Measurements from ENCODE around the gene VKORC1L1.
A peak's percentile ranks its signal among the peaks of the same experiment; 100 is the strongest.
"Not testable (repeated sequence)": the region's sequence is repeated elsewhere in the genome, so short reads cannot be mapped to it uniquely, and the experiment has no call there.

The VKORC1L1 gene

GRCh38 chr7:65872776-65873581 is at the start of gene VKORC1L1:
Gene VKORC1L1 (plus strand): TSS chr7:65873074. CDS start chr7:65873372, 298 bp downstream.
- peak; percentile 84 to 88 for DNase-seq (ENCODE audit: low read depth in 2 of 2)

- DNase-seq (ENCODE audit: low read depth in 2 of 2), result no peak
These were observed 45.5 kb upstream of the VKORC1L1 start for GRCh38 chr7:65827366-65827765.

DNA sequence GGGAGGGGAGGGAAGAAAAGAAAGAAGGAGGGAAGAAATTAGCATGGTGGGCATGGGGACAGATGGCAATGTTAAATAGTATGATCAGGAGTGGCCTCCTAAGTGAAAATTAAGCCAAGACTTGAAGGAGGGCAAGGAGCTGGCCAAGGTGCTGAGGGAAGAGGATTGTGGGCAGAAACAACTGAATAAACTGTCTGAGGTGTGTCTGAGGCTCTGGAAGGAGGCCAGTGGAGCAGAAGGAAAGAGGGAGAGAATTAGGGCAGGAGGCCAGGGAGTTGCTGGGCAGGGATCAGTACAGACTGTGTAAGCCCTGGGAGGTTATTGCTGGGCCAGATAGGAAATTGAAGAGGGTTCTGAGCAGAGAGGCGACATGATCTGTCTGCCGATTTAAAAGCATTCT is 40.6 kb upstream of the VKORC1L1 start:
- DNase-seq (ENCODE audit: low read depth in 2 of 2), result peak in 1 of 2 experiments; percentile 5

GRCh38 chr7:65836684-65837083 is 36.2 kb upstream of the VKORC1L1 start:
- not testable (repeated sequence) for DNase-seq (ENCODE audit: low read depth in 2 of 2)

DNA sequence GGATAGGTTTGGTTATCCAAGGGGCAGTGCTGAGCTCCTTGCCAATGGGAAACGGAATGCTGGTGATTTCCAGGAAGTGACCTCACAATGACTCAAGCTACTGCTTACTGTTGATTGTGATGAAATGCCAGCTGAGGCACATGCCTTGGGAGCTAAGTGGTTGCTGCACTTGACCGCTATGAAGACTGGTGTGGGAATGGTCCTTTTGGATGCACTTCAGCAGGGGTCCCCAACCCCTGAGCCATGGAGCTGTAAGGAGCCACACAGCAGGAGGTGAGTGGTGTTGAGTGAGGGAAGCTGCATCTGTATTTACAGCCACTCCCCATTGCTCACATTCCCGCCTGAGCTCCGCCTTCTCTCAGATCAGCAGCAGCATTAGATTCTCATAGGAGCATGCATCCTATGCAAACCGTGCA is 35.3 kb upstream of the VKORC1L1 start:
- DNase-seq (ENCODE audit: low read depth in 2 of 2), result not testable (repeated sequence)

DNA sequence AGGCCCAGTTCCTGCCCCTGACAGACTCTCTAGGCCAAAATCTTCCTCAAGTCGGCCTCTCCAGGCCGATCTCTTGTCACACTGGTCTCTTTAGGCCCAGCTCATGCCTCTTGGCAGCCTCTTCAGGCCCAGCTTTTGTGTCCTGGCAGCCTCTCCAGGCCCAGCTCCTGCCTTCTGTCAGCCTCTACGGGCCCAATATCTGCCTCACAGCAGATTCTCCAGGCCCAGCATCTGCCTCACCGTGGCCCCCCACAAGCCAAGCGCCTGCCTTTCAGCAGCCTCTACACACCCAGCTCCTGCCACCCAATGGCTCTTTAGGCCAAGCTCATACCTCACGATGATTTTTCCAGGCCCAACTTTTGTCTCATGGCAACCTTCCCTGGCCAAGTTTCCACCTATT is 33.0 kb upstream of the VKORC1L1 start:
- no peak for DNase-seq (ENCODE audit: low read depth in 2 of 2)

DNA sequence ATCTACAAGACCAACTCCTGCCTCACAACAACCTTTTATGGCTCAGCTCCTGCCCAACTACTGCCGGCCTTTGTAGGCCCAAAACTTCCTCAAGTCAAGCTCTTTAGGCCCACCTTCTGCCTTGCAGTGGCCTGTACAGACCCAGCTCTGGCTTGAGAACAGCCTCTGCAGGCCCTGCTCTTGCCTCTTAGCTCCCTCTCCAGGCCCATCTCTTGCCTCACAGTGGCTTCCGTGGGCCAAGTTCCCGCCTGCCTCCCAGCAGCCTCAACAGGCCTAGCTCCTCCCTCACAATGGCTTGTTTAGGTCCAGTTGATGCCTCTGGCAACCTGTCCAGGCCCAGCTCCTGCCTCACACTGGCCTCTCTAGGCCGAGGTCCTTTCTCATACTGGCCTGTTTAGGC is 32.4 kb upstream of the VKORC1L1 start:
- no peak for DNase-seq (ENCODE audit: low read depth in 2 of 2)

- DNase-seq (ENCODE audit: low read depth in 2 of 2), result not testable (repeated sequence)
These were observed 29.3 kb upstream of the VKORC1L1 start for GRCh38 chr7:65843616-65844015.

- no peak for DNase-seq (ENCODE audit: low read depth in 2 of 2)
These were observed 26.8 kb upstream of the VKORC1L1 start for GRCh38 chr7:65846008-65846570.

- not testable (repeated sequence) for DNase-seq (ENCODE audit: low read depth in 2 of 2)
These were observed 19.4 kb upstream of the VKORC1L1 start for GRCh38 chr7:65853426-65853825.

DNA sequence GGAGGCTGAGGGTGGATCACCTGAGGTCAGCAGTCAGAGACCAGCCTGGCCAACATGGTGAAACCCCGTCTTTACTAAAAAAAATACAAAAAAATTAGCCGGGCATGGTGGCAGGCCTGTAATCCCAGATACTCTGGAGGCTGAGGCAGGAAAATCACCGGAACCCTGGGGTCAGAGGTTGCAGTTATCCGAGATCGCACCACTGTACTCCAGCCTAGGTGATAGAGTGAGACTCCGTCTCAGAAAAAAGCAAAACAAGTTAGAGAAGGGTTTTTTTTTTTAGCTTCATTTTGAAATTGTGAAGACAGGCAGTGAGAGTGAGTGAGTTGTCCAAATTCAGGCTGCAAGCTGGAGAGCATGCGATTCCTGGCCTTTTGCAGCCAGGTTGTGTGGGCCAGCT is 19.0 kb upstream of the VKORC1L1 start:
- not testable (repeated sequence) for DNase-seq (ENCODE audit: low read depth in 2 of 2)

DNA sequence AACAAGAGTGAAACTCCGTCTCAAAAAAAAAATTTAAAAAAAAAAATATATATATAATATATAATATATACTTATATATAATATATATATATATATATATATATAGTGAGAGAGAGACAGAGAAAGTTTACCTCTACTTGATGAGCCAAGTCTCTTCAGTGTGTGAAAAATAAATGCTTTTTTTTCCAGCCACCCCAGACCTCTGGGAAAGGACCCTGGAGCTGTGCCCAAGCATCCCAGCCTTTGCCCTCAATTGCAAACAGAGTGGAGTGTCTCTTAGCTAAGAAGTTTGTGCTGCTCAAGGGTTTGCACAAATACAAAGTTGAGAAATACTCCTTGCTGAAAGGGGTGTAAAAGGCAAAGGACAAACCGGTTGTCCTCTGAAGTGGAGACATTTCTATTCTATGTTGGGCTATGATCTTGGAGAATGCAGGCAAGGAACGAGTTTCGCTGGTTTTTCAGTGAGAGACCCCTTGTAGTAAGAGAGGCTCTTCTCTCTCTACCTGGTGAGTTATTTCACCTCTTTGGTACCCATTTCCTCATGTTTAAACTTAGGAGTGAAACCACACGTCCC is 15.5 kb upstream of the VKORC1L1 start:
- not testable (repeated sequence) for DNase-seq (ENCODE audit: low read depth in 2 of 2)

- DNase-seq (ENCODE audit: low read depth in 2 of 2), result not testable (repeated sequence)
These were observed 14.2 kb upstream of the VKORC1L1 start for GRCh38 chr7:65858660-65859059.

DNA sequence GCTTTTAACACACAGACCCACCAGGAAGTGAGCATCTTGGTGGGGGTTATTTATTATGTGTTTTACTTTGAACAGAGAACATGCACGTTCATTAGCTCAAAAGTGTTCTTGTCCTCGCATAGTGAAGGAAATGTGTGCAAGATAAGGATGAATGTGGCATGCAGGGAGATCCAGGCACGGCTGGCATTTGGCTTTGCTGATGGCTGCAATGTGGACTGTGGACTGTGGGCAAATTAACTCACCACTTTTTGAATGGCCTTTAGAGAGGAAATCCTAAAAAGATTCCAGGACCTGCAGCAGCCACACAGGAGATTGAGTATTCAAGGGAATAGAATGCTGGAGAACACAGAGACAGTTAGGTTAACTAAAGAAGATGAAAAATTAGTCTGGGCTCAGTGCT is 6.6 kb upstream of the VKORC1L1 start:
- not testable (repeated sequence) for DNase-seq (ENCODE audit: low read depth in 2 of 2)

GRCh38 chr7:65867681-65868080 is 5.2 kb upstream of the VKORC1L1 start:
- not testable (repeated sequence) for DNase-seq (ENCODE audit: low read depth in 2 of 2)

DNA sequence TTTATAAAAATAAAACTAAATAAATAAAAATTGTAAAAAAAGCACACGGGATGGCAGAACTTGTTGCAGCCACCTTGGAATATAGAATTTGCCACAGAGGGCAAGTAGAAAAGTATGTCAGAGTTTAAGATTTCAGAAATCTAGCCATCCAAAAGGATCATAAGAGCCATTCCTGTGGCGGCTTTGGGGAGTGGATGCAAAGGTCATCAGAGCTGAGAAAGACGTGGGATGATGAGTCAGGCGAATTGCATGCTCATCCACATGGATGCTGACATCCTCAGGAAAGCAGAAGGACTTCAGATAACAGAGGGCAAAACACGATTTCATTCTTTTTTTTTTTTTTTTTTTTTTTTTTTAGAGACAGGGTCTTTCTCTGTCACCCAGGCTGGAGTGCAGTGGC is 3.6 kb upstream of the VKORC1L1 start:
- DNase-seq (ENCODE audit: low read depth in 2 of 2), result peak; percentile 6 to 9

- DNase-seq (ENCODE audit: low read depth in 2 of 2), result not testable (repeated sequence)
These were observed 1.4 kb upstream of the VKORC1L1 start for GRCh38 chr7:65871451-65871850.

- not testable (repeated sequence) for DNase-seq (ENCODE audit: low read depth in 2 of 2)
These were observed 814 bp downstream of the VKORC1L1 start for GRCh38 chr7:65873582-65874193.

- DNase-seq (ENCODE audit: low read depth in 2 of 2), result not testable (repeated sequence)
These were observed 2.8 kb downstream of the VKORC1L1 start for GRCh38 chr7:65875715-65876114.

GRCh38 chr7:65879292-65880153 is 6.6 kb downstream of the VKORC1L1 start:
- not testable (repeated sequence) for DNase-seq (ENCODE audit: low read depth in 2 of 2)

DNA sequence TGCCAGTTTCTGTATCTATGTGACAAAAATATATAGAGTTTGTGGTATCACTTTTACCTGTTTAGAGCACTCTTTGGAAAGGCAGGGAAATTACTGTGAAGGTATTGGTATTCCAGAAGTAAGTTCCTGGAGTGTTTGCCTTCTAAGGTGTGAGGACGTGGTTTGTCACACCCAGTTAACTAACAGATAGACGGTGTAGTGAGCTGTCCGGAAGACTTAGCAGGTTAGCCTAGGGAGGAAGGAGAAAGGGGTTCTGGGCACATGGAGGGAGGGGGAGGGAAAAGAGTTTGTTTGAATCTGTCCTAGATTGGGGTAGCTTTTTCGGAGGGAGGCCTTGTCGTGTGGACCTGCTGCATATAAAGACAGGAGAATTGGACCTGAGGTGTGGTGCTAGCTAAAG is 7.4 kb downstream of the VKORC1L1 start:
- not testable (repeated sequence) for DNase-seq (ENCODE audit: low read depth in 2 of 2)

Measured in fibroblast of skin of left quadriceps (primary cell).